Stimulated activated CD8-positive, alpha-beta memory T cell treated with anti-CD3 and anti-CD28 coated beads, Interleukin-4, amount 100 ng/mL, for 1 hour (primary cell): ENCODE data around the gene KIRREL3.

Experiments
- DNase-seq, 2 donors: peaks; one replicate each; pipeline ENCODE4 v3.0.0-alpha.2; 2020; ENCODE audit warnings: low read depth in 2 of 2, low spot score in 1 of 2

KIRREL3 gene

DNA sequence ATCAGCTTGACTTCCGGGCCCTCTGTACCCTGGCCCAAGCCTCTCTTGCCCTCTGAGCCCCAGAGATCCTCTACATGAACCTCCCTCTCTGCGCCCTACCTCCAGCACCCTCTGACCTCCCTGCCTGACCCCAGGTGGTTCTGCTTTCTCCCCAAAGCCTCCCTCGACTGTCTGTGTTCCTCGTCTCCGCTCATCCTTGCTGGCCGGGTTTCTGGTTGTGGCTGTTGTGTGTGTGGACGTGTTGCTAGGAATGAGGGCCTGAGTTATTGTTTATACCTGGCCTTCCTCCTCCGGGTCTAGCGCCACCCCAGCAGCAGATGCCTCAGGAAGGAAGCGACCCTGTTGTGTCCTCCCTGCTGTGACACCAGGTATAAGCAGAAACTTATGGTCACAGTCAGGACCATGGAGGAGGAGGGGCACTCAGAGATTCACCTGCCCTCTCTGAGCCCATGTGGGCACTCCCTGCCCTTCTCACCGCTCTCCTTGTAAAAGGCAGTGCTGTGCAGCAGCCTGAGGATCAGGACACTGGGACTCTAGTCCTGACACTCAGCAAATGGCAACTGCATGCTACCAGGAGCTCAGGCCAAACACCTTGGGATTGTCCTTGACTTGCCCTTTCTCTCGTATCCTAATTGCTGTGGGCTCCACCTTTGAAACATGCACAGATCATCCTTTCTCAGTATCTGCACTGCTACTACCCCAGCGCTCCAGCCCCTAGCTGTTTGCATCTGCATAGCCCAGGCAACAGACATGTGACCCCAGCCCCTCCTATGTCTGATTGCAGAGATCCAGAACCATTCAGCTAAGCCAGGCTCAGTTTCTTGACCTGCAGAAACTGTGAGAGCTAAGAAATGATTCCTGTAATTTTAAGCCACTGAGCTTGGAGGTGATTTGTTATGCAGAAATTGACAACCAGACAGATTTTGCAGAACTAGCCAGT, 505.0 kb downstream of the KIRREL3 start:
- DNase-seq = no peak

DNA sequence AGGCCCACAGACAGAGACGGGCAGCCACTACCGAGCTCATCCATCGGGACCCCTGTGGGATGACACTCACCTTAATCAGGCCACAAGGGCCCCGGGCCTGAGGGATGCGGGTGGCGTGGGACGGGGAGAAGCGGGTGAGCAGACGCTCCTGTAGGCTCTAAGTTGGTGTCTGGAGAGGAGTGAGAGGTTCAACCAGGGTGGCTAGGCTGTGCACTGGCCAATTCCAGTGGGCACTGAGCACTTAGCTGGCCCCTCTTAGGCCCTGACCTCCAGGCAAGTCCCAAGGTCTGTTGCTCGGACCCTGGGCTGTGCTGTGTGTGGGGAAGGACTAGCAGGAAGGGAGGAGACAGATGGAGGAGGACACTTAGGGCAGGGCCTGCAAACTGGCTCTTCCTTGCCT, 505.7 kb downstream of the KIRREL3 start:
- no peak for DNase-seq

DNA sequence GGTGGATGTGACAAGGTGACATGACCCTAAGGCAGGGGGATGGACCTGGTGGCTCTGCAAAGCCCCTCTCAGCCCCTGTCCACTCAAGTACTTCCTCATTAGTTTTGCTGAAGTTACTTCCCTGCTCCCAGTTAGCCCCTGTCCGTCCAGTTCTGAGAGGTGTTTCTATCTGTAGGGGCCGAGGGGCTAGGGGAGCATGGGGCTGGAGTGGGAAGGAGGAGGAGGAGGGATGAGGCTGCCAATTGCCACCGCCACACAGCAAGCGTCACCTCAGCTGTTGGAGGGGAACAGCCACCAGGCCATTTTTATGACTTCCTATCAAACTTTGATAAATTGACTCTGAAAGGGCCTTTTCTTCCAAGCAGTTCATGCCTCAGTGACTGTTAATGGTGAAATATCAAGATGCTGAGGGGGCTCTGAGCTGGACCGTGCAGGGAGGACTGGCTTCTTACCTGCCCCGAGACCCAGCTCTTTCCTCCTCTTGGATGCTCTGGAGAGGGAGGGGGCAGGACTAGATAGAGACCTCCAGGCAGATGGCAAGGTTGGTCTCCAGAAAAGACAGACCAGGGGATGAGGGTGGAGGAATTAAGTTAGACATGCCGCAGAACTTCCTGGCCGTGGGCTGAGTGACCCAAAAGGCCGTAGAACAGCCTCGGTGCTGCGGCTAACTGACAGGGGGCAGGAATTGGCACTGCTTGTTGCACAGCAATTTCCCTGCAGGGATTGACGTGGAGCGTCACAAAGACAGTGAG, 508.1 kb downstream of the KIRREL3 start:
- no peak for DNase-seq

DNA sequence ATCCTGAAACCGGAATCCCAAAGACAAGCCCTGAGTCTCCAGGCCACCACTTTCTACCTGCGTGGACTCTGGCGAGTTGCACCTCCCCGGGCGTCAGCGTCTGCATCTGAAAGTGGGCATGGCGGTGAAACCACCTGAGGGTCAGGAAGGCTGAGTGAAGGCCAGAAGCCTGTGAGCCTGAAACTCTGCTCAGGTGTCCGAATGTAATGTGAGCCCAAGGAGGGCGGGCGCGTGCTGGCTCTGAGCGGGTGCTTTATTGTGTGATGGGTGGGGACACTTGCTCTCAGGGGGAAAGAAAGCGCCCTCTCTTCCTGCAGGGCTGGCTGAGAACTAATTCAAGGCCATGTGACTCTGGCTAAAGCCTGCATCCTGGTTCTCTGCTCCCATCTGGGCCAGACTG, 509.5 kb downstream of the KIRREL3 start:
- no peak for DNase-seq

DNA sequence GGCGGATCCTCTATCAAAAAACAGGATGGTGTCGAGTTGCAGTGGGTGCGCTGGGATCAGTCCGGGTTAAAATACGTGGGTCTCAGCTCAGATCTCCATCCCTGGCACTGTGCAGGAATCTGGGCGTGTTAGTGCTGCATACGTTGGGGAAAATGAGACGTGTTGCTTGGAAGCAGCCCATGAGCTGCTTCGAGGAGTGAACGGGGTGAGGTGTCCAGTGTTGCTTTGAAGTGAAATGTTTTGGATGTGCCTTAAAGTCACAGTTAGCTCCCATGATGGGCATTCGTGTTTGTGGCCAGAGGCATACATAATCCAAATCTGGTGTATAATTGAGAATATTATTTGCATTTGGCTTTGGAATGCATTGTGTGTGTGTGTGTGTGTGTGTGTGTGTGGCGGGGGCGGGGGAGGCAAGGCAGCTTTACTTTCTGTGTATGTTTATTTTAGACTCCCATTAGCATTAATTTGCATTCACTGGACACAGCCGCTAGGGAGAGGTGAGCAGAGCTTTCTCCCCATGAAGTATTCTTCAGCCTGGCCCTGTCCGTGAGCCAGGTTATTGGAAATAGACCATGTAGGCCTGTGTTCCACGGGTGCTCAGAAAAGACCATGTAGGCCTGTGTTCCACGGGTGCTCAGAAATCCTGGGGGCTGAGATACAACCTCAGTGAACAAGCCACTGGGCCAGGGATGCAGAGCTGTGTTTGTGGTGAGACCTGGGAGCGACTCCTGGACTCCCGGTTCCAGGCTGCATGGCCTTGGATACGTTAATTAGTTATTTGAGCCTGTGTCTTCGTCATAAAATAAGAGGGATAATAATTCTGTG, 510.5 kb downstream of the KIRREL3 start:
- no peak for DNase-seq

DNA sequence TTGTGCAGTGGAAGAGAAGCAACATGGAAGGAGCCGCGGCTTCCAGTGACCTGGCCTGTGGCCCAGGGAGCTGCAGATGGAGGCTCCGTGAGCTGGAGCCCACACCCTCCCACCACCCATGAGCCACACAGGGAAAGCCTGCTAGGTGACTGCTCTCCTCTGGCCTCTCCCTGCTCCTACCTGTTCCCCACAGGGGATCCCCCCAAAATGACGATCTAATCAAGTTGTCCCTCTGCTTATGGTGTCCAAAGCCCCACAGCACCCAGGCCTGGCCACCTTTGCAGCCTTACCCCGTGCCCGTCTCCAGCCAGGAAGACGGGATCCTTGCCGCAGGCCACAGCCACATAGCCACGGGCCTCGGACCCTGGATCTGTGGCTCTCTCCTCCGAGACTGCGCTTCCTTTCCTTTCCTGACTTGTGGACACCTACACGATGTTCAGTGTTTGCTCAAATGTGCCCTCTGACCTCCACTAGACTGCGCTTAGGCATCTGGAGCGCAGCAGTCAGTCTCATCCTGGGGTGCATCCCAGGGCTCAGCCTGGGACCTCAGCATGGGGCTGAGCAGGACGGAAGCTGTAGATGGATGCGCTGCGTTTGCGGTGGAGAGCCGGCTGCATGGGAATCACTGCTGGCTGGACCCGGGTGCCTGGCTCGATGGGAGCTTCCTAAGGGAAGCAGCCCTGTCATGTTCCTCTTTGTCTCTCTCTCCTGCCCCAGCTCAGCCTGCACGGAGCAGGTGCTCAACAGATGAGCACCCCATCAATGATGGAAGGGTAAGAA, 511.8 kb downstream of the KIRREL3 start:
- DNase-seq = no peak

DNA sequence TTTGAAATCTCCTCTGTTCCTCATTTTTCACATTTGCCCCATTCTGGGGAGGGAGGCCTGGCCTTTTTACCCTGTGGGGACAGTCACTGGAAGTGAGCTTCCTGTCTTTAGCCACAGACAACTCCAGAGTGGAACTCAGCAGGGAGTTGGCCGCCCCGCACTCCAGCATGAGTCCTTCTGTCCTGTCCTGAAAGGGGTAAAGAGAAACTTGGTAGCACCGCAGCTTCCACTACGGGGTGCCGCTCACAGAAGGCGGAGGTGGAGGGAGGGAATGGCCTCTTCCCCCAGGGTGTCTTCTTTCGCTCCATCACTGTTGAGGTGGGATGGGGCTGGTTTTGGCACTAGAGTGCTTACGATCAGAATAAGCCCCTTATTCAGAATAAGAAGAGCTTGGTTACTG, 512.9 kb downstream of the KIRREL3 start:
- no peak for DNase-seq

DNA sequence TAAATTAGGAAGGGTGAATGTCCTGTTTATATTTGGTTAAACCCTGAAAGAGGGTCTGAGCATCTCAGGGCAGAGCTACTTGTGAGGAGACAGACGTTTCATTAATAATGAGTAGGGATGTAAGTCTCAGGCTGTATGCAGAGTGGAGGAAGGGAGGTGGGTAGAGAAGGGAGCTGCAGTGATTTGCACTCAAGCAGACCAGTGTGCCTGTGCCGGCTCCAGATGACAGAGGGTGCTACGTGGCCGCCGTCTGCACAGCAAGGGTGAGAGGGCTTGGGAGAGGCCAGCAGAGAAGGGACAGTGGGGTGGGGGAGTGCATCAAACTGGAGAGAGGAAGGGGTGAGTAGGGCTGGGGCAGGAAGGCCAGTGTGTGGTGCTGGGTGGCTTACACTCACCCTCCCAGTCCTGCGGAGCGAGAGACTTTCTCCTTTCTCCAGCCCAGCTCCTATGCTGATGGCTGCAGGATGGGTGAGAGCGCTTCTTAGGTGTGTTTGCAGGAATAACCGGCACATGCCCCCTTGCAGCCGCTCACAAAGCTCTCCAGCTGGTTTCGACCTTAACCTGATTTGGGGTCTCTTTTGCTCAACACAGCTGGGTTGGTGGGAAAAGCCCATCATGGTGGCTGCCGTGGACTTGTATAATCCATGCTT, 514.5 kb downstream of the KIRREL3 start:
- no peak for DNase-seq

DNA sequence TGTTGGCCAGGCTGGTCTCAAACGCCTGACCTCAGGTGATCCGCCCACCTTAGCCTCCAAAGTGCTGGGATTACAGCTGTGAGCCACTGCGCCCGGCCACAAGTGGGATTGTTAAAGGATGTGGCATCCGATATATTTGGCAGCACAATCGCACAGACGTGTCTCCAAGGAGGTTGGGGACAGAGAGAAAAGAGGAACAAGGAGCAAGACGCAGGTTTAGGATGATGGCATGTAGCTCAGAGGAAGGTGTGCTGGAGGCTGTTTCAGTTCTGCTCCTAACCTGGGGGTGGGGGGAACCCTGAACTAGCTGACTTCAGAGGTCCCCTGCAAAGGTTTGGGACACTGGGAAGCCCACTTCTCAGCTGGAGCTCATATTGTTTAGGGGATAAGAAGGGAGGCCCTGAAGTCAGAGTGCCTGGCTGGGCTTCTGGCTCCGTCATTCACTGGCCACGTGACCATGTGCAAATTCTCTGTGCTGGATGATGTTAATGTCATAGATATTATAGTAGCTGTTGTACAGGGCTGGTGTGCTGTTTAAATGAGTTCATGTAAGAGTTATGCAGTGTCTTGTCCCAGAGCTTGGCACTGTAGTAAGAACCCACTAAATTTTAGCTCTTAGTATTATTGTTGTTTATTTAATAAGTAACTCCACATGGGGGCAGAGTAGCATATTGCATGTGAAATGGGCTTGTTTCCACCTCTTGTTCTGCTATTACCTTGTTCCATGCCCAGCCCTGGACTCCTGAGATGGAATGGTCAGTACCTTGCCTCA, 515.4 kb downstream of the KIRREL3 start:
- no peak for DNase-seq

DNA sequence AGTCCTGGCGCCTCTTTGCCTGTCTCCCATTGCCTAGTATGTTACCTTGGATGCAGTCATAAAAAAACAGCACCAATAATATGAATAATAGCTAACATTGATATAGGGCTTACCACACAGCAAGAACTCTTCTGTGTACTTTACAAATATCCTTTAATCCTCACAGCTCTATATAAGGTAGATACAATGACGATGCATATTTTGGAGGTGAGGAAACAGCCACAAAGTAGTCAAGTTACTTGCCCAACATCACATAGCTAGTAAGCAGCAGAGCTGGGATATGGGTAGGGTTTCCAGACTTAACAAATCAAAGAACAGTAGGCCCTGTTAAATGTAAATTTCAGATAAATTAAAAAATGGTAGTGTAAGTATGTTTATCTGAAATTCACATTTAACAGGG, 516.3 kb downstream of the KIRREL3 start:
- no peak for DNase-seq

DNA sequence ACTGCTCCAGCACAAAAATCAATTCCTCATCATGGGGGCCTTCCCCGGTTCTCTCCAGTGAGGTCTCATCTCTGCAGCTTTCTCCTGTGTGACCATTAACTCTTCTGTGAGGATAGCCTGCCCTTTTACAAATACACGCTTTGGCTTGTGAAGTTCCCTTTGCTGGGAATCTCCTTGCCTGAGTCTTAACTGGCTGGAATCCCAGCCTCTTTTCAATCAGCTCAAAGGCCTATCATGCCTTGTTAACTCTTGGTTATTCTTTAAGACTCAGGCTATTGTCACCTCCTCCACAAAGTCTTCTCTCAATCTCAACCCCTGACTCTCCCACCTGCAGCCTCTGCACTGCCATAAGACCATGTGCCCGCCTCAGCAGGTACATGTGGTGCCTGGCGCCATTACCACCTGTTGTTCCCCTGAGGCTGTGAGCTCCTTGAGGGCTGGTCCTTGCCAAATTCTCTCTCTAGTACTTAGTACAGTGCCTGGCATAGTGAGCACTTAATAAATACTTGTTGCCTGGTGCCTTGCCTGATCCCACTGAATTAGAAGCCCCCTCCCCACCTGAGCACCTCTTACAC, 516.9 kb downstream of the KIRREL3 start:
- DNase-seq = no peak

DNA sequence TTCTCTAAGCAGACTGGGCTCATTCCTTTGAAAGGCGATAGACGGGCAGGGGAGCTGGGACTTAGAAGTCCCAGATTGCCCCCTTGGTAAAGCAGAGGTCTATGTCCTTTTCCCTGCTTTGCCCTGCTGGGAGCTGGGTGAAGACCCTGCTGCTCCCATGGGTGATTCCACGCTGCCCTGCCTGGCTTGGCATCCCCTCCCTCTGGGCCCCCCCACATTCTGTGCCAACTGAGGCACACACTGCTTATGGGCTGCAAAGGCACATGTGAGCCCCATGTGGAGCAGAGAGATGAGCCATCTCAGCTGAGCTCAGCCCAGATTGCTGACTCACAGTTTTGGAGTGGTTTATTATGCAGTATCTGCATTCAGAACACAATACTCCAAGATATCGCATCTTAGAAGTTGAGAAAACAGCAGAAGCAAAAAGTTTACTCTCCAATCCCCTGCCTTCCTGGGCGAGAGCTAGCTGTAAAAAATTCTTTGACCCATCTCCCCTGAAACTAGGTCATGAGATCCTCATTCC, 517.9 kb downstream of the KIRREL3 start:
- no peak for DNase-seq

DNA sequence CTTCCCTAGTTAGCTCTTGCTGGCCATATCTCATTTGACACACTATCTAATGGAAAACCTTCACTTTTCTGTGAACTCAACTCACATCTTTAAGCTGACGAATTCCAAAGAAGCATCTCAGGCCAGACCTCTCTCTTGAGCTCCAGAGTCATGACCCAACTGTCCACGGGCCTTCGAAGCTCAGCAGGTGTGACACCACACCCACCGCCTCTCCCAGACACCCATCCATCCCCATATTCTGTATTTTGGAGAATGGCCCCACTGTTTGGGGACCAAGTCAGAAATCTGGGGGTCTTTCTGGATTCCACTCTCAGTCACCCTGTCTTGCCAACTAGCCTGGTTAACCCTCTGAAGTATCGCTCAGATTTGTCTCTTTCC, 519.3 kb downstream of the KIRREL3 start:
- DNase-seq = no peak

DNA sequence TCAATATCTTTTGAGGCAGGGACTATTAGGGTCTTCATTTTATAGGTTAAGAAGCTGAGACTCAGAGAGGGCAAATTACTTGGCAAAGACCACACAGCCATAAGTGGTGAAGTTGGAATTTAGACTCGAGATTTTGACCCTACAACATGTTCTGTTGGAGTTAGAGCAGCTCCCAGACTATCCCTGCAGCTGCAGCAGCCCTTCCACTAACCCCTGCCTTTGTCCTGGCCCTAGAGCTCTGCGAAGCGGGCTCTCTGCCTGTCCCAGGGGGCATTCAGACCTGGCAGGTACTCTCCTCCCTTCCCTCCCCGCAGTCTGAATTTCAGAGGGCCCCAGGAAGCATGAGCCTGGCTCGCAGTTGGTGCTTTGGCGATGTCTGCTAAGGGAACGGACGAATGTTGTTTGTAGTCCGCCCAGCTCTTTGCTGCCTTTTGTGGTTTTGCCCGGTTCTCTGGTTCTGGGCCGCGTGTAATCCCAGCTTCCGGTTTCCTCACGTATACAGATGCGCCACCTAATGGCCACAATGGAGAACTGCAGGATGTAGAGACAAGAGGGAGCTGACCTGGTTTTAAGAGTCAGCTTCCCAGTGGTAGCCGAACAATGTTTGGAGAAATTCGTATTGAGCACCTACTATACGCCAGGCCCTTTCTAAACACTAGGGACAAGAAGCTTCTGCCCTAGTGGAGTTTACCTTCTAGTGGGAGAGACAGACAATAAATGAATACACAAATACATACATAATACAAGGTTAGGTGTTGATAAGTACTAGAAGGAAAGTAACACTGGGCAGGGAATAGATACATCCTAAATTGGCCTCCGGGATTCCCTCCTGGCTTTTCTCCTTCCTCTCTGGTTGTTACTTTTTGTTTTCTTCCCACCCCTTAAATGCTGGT, 519.9 kb downstream of the KIRREL3 start:
- peak; percentile 43 to 50 for DNase-seq

DNA sequence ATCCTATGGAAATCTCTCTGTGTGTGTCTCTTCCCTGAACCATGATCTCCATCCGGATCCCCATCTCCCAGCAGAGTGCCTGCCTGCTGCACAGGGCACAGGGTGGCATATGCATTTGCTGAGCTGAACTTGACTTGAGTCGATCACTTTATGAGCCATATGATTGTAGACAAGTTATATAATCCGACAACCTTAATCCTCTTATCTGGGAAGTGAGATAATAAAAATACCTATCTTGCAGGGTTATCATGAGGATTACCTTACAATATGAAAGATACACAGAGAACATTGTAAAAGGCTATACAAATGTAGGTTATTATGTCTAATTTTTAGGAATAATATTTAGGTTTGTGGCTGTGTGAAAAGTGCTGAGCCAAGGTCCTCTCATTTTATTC, 520.6 kb downstream of the KIRREL3 start:
- DNase-seq = no peak

DNA sequence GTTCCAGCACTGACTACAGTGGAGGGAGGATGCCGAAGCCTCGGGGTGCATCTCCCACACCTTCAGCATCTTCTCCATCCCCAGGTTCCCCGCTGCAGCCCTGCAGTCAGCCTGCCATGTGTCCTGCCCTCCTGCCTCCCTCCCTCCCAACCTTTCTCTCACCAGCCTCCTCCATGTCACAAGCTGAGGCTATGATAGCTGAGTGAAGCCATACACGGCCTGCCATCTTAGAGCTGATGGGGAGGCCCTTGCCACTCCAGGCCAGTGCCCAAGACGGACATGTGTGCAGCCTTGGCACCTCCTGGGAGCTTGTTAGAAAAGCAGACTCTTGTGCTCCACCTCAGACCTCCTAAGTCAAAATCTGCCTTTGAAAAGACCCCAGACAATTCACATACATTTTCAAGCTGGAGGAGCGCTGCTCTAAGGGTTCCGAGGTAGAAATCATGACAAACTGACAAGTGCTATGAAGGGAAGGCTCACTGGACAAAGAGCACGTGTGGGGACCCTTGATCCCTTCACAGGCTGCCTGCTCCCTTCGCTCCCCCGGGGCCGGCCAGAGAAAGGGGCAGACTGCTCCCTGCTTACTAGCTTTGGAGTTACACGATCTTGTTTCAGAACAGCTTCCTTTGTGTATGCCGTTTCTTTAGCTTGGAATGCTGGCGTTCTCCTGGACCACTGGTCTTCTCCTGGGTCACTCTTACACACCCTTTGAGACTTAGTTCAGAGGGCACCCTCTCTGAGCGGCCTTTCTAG, 521.2 kb downstream of the KIRREL3 start:
- DNase-seq = no peak

DNA sequence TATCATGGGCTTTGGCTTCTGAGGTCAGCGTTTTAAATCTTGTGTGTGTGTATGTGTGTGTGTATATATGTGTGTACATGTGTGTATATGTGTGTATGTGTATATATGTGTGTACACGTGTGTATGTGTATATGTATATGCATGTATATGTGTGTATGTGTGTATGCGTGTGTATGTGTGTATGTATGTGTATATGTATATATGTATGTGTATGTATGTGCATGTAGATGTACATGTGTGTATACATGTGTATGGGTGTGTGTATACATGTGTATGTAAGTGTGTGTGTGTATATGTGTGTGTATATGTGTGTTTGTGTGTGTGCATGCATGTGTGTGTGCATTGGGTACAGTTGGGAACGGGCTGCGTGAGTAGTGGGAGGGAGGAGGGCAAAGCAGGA, 522.1 kb downstream of the KIRREL3 start:
- no peak for DNase-seq
